ENCODE data around the gene DYNLL1.
A peak's percentile ranks its signal among the peaks of the same experiment; 100 is the strongest.

The DYNLL1 gene

GRCh38 chr12:120480211-120480610 lies 15.7 kb upstream of the DYNLL1 start:
- Histone ChIP-seq H2BK12ac (ENCODE audit: low read length) (no peak overlapping the region), H3K23ac (ENCODE audit: low read depth, low read length, poor library complexity) (no peak overlapping the region), H3K27ac (replicated peaks; ENCODE audit: low read length) (no peak overlapping the region), H3K14ac (ENCODE audit: low read length) (no peak overlapping the region), H3K79me1 (ENCODE audit: low read depth, low read length) (no peaks in the 10 kb centered on the region), H2BK15ac (ENCODE audit: low read length) (no peak overlapping the region), H2BK5ac (ENCODE audit: low read length) (no peak overlapping the region), H2AFZ (ENCODE audit: low read length) (no peak overlapping the region), H3K4me2 (ENCODE audit: insufficient read depth, low read length, poor library complexity, severe bottlenecking) (no peak overlapping the region), H2BK120ac (ENCODE audit: low read depth, low read length) (no peak overlapping the region), H3K36me3 (replicated peaks in 1 of 2; ENCODE audit: control insufficient read depth in 2 of 2, insufficient read depth in 2 of 2, low read length in 2 of 2) (peaks cover 0 to 2% of the 10 kb centered on the region in 2 donors), H4K8ac (ENCODE audit: low read depth, low read length) (no peak overlapping the region), H3K4ac (ENCODE audit: low read length) (no peak overlapping the region), H2AK5ac (ENCODE audit: low read depth, low read length) (no peak overlapping the region), H4K91ac (ENCODE audit: low read depth, low read length, poor library complexity) (no peak overlapping the region), H3K18ac (ENCODE audit: low read length) (no peak overlapping the region), H3K9me3 (replicated peaks in 1 of 2; ENCODE audit: control insufficient read depth in 2 of 2, insufficient read depth in 1 of 2, low read depth in 1 of 2, low read length in 2 of 2) (no peaks in the 10 kb centered on the region), H3K9ac (ENCODE audit: low read depth, low read length, poor library complexity) (no peak overlapping the region), H3K4me3 (ENCODE audit: low read length in 2 of 2) (no peak overlapping the region), H3K4me1 (ENCODE audit: control insufficient read depth in 2 of 2, insufficient read depth in 1 of 2, low read depth in 1 of 2, low read length in 2 of 2) (peaks cover 0 to 8% of the 10 kb centered on the region in 2 donors), H3K27me3 (ENCODE audit: control insufficient read depth in 3 of 3, insufficient read depth in 3 of 3, low read depth in 1 of 3, low read length in 3 of 3) (no peaks in the 10 kb centered on the region)
- WGBS, 2 donors (ENCODE audit: extremely low coverage in 2 of 2, insufficient read length in 2 of 2, insufficient replicate concordance in 1 of 2) = no CpG with 5 or more reads among the region's 1 CpG
- DNase-seq (ENCODE audit: low spot score) = no peak

DNA sequence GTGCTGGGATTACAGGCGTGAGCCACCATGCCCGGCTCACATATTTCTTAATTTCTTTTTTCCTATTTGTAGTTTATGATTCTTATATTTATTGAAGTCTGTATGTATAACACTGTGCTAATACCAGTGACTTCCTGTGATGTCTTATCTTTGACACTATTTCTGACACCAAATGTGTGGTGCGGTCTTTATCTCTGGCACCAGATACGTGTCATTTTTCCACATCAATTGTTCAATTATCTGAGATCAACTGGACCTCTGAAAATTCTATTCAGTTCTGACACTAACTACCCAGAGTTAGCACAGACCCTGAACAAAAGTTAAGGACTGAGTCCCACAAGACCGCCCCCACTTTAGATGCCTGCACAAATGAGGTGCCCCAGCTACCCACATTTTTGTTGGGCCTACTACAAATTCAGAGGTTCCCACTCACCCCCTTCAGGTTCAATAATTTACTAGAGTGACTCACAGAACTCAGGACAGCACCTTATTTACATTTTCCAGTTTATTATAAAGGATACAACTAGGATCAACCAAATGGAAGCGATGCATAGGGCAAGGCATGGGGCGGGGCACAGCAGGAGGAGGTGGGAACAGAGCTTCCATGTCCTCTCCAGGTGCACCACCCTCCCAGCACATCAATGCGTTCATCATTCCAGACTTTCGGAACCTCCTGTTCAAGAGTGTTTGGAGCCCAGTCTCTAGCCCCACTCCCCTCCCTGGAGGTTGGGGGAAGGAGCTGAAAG lies 14.7 kb upstream of the DYNLL1 start:
- Histone ChIP-seq H3K79me1 (ENCODE audit: low read depth, low read length) (no peaks in the 10 kb centered on the region), H2BK120ac (ENCODE audit: low read depth, low read length) (no peak overlapping the region), H2BK12ac (ENCODE audit: low read length) (no peak overlapping the region), H2AK5ac (ENCODE audit: low read depth, low read length) (no peak overlapping the region), H3K4me2 (ENCODE audit: insufficient read depth, low read length, poor library complexity, severe bottlenecking) (no peak overlapping the region), H4K8ac (ENCODE audit: low read depth, low read length) (no peak overlapping the region), H3K9me3 (replicated peaks in 1 of 2; ENCODE audit: control insufficient read depth in 2 of 2, insufficient read depth in 1 of 2, low read depth in 1 of 2, low read length in 2 of 2) (no peaks in the 10 kb centered on the region), H4K91ac (ENCODE audit: low read depth, low read length, poor library complexity) (no peak overlapping the region), H3K18ac (ENCODE audit: low read length) (no peak overlapping the region), H2BK5ac (ENCODE audit: low read length) (no peak overlapping the region), H3K4ac (ENCODE audit: low read length) (no peak overlapping the region), H3K4me3 (ENCODE audit: low read length in 2 of 2) (no peak overlapping the region), H3K27me3 (ENCODE audit: control insufficient read depth in 3 of 3, insufficient read depth in 3 of 3, low read depth in 1 of 3, low read length in 3 of 3) (no peaks in the 10 kb centered on the region), H3K14ac (ENCODE audit: low read length) (no peak overlapping the region), H3K27ac (replicated peaks; ENCODE audit: low read length) (no peak overlapping the region), H2AFZ (ENCODE audit: low read length) (no peak overlapping the region), H2BK15ac (ENCODE audit: low read length) (peak overlapping the region; percentile 30), H3K4me1 (ENCODE audit: control insufficient read depth in 2 of 2, insufficient read depth in 1 of 2, low read depth in 1 of 2, low read length in 2 of 2) (peaks cover 0 to 4% of the 10 kb centered on the region in 2 donors), H3K36me3 (replicated peaks in 1 of 2; ENCODE audit: control insufficient read depth in 2 of 2, insufficient read depth in 2 of 2, low read length in 2 of 2) (peaks cover 0 to 2% of the 10 kb centered on the region in 2 donors), H3K9ac (ENCODE audit: low read depth, low read length, poor library complexity) (no peak overlapping the region), H3K23ac (ENCODE audit: low read depth, low read length, poor library complexity) (no peak overlapping the region)
- no CpG with 5 or more reads among the region's 9 CpGs for WGBS, 2 donors (ENCODE audit: extremely low coverage in 2 of 2, insufficient read length in 2 of 2, insufficient replicate concordance in 1 of 2)
- no peak for DNase-seq (ENCODE audit: low spot score)

GRCh38 chr12:120483621-120484020 lies 12.3 kb upstream of the DYNLL1 start:
- Histone ChIP-seq H3K4me1 (ENCODE audit: control insufficient read depth in 2 of 2, insufficient read depth in 1 of 2, low read depth in 1 of 2, low read length in 2 of 2) (peaks cover 0 to 7% of the 10 kb centered on the region in 2 donors), H3K14ac (ENCODE audit: low read length) (no peak overlapping the region), H3K27me3 (ENCODE audit: control insufficient read depth in 3 of 3, insufficient read depth in 3 of 3, low read depth in 1 of 3, low read length in 3 of 3) (no peaks in the 10 kb centered on the region), H2BK15ac (ENCODE audit: low read length) (no peak overlapping the region), H3K23ac (ENCODE audit: low read depth, low read length, poor library complexity) (no peak overlapping the region), H3K4me2 (ENCODE audit: insufficient read depth, low read length, poor library complexity, severe bottlenecking) (no peak overlapping the region), H2AFZ (ENCODE audit: low read length) (no peak overlapping the region), H3K79me1 (ENCODE audit: low read depth, low read length) (no peaks in the 10 kb centered on the region), H2AK5ac (ENCODE audit: low read depth, low read length) (no peak overlapping the region), H3K9ac (ENCODE audit: low read depth, low read length, poor library complexity) (no peak overlapping the region), H3K18ac (ENCODE audit: low read length) (no peak overlapping the region), H4K91ac (ENCODE audit: low read depth, low read length, poor library complexity) (no peak overlapping the region), H4K8ac (ENCODE audit: low read depth, low read length) (no peak overlapping the region), H2BK12ac (ENCODE audit: low read length) (no peak overlapping the region), H2BK120ac (ENCODE audit: low read depth, low read length) (no peak overlapping the region), H3K9me3 (replicated peaks in 1 of 2; ENCODE audit: control insufficient read depth in 2 of 2, insufficient read depth in 1 of 2, low read depth in 1 of 2, low read length in 2 of 2) (peaks cover 0 to 2% of the 10 kb centered on the region in 2 donors), H3K4me3 (ENCODE audit: low read length in 2 of 2) (no peak overlapping the region), H3K4ac (ENCODE audit: low read length) (no peak overlapping the region), H3K27ac (replicated peaks; ENCODE audit: low read length) (no peak overlapping the region), H2BK5ac (ENCODE audit: low read length) (no peak overlapping the region), H3K36me3 (replicated peaks in 1 of 2; ENCODE audit: control insufficient read depth in 2 of 2, insufficient read depth in 2 of 2, low read length in 2 of 2) (peaks cover 0 to 7% of the 10 kb centered on the region in 2 donors)
- no peak for DNase-seq (ENCODE audit: low spot score)
- WGBS, 2 donors (ENCODE audit: extremely low coverage in 2 of 2, insufficient read length in 2 of 2, insufficient replicate concordance in 1 of 2) = no CpG with 5 or more reads among the region's 1 CpG

- Histone ChIP-seq H3K27me3 (ENCODE audit: control insufficient read depth in 3 of 3, insufficient read depth in 3 of 3, low read depth in 1 of 3, low read length in 3 of 3) (no peaks in the 10 kb centered on the region), H2AK5ac (ENCODE audit: low read depth, low read length) (no peak overlapping the region), H2BK15ac (ENCODE audit: low read length) (no peak overlapping the region), H3K9ac (ENCODE audit: low read depth, low read length, poor library complexity) (no peak overlapping the region), H3K14ac (ENCODE audit: low read length) (no peak overlapping the region), H4K8ac (ENCODE audit: low read depth, low read length) (no peak overlapping the region), H3K4me2 (ENCODE audit: insufficient read depth, low read length, poor library complexity, severe bottlenecking) (no peak overlapping the region), H2BK12ac (ENCODE audit: low read length) (no peak overlapping the region), H3K9me3 (replicated peaks in 1 of 2; ENCODE audit: control insufficient read depth in 2 of 2, insufficient read depth in 1 of 2, low read depth in 1 of 2, low read length in 2 of 2) (peaks cover 0 to 2% of the 10 kb centered on the region in 2 donors), H2AFZ (ENCODE audit: low read length) (no peak overlapping the region), H2BK5ac (ENCODE audit: low read length) (no peak overlapping the region), H3K4ac (ENCODE audit: low read length) (no peak overlapping the region), H3K4me1 (ENCODE audit: control insufficient read depth in 2 of 2, insufficient read depth in 1 of 2, low read depth in 1 of 2, low read length in 2 of 2) (peaks cover 0 to 3% of the 10 kb centered on the region in 2 donors), H2BK120ac (ENCODE audit: low read depth, low read length) (no peak overlapping the region), H4K91ac (ENCODE audit: low read depth, low read length, poor library complexity) (no peak overlapping the region), H3K18ac (ENCODE audit: low read length) (no peak overlapping the region), H3K36me3 (replicated peaks in 1 of 2; ENCODE audit: control insufficient read depth in 2 of 2, insufficient read depth in 2 of 2, low read length in 2 of 2) (peaks cover 0 to 20% of the 10 kb centered on the region in 2 donors), H3K23ac (ENCODE audit: low read depth, low read length, poor library complexity) (no peak overlapping the region), H3K79me1 (ENCODE audit: low read depth, low read length) (no peaks in the 10 kb centered on the region), H3K4me3 (ENCODE audit: low read length in 2 of 2) (no peak overlapping the region), H3K27ac (replicated peaks; ENCODE audit: low read length) (no peak overlapping the region)
- no peak for DNase-seq (ENCODE audit: low spot score)
- no CpG with 5 or more reads among the region's 7 CpGs for WGBS, 2 donors (ENCODE audit: extremely low coverage in 2 of 2, insufficient read length in 2 of 2, insufficient replicate concordance in 1 of 2)
Measured at GRCh38 chr12:120485961-120486881, 9.7 kb upstream of the DYNLL1 start.
